ENCODE measurements around the gene AEBP2. TPM values are rescaled to one million over a fixed set of nuclear protein-coding genes. Genes with fewer than 3 reads are reported as not detected.

Gene AEBP2
- total and polyA plus RNA-seq, 2 of the 13 experiments (the other 11 are each of a cell fraction or from before 2014, with no cell fraction given), result 9.2 to 17.9 TPM

DNA sequence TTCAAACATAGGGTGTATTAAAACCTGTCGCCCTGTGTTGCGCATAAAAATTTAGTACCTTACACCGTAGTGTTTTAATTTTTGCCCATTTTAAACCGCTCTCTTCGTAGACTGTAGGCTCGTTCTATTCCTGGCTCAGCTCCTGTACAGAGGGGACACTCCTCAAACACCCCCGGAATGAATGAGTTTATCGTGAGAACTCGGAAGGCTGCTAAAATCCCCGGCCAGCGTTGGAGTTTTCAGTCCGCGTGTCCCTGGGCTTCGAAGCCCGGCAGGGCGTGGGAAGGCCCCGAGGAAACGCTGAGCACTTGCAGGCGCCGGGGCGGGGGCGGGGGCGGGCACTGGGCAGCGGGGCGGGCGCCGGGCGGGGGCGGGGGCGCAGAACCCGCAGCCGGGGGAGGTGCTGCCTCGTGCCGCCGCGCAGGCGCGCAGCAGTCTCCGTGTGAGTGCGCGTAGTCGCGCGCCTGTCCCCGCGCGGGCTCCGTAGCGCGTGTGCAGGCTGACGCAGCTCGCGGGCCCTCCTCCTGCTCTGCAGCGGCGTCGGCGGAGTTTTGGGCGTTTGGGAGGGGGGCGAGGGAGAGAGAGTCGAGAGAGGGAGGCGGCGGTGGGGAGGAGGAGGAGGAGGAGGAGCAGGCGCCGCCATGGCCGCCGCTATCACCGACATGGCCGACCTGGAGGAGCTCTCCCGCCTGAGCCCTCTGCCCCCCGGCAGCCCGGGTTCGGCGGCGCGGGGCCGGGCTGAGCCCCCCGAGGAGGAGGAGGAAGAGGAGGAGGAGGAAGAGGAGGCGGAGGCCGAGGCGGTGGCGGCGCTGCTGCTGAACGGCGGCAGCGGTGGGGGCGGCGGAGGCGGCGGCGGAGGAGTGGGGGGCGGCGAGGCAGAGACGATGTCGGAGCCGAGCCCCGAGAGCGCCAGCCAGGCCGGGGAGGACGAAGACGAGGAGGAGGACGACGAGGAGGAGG is at the start of gene AEBP2 (continued):
- TF ChIP-seq, protein P1, sequence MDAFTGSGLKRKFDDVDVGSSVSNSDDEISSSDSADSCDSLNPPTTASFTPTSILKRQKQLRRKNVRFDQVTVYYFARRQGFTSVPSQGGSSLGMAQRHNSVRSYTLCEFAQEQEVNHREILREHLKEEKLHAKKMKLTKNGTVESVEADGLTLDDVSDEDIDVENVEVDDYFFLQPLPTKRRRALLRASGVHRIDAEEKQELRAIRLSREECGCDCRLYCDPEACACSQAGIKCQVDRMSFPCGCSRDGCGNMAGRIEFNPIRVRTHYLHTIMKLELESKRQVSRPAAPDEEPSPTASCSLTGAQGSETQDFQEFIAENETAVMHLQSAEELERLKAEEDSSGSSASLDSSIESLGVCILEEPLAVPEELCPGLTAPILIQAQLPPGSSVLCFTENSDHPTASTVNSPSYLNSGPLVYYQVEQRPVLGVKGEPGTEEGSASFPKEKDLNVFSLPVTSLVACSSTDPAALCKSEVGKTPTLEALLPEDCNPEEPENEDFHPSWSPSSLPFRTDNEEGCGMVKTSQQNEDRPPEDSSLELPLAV (CRISPR knock-in tag; conservative IDR thresholded peaks at IDR 0.05; ENCODE audit: low read depth), result no peak; the same call in 1 of the 2 replicates
- TF ChIP-seq ZNF335 (CRISPR knock-in tag; IDR thresholded peaks at IDR 0.05) (no peak), ZNF773 (CRISPR knock-in tag; IDR thresholded peaks at IDR 0.05; ENCODE audit: borderline replicate concordance) (no peak), NFE2 (CRISPR knock-in tag; IDR thresholded peaks at IDR 0.05) (no peak), NCOA2 (CRISPR knock-in tag; IDR thresholded peaks at IDR 0.05) (no peak), PRPF4 (IDR thresholded peaks at IDR 0.05; ENCODE audit: low read depth, low read length, poor library complexity, severe bottlenecking) (no peak), KMT2A (CRISPR knock-in tag; IDR thresholded peaks at IDR 0.05) (peak; percentile 23; the same call in 1 of the 2 replicates), PTBP1 (IDR thresholded peaks at IDR 0.05; ENCODE audit: low read depth, low read length, poor library complexity, severe bottlenecking) (peak; percentile 11), ERF (CRISPR knock-in tag; IDR thresholded peaks at IDR 0.05) (peak; percentile 57), HNRNPUL1 (IDR thresholded peaks at IDR 0.05; ENCODE audit: low read depth, low read length) (no peak), ZNF672 (CRISPR knock-in tag; IDR thresholded peaks at IDR 0.05) (no peak), FOSL2 (CRISPR knock-in tag; IDR thresholded peaks at IDR 0.05) (peak; percentile 65), POLR2A (IDR thresholded peaks at IDR 0.05; ENCODE audit: insufficient read depth in 1 of 2, low read depth in 2 of 2, low read length in 2 of 2) (peak; percentile 44 to 77; a peak in 2 of 4 replicates), KDM3A (CRISPR knock-in tag; IDR thresholded peaks at IDR 0.05; ENCODE audit: low read depth) (no peak; the same call in 1 of the 2 replicates), HOXA9 (CRISPR knock-in tag; IDR thresholded peaks at IDR 0.05; ENCODE audit: borderline replicate concordance) (peak; percentile 72; the same call in 1 of the 2 replicates), HMG20B (CRISPR knock-in tag; conservative IDR thresholded peaks at IDR 0.05) (no peak), STAG1 (CRISPR knock-in tag; IDR thresholded peaks at IDR 0.05) (no peak)
- TF ChIP-seq, protein P2, sequence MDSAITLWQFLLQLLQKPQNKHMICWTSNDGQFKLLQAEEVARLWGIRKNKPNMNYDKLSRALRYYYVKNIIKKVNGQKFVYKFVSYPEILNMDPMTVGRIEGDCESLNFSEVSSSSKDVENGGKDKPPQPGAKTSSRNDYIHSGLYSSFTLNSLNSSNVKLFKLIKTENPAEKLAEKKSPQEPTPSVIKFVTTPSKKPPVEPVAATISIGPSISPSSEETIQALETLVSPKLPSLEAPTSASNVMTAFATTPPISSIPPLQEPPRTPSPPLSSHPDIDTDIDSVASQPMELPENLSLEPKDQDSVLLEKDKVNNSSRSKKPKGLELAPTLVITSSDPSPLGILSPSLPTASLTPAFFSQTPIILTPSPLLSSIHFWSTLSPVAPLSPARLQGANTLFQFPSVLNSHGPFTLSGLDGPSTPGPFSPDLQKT (CRISPR knock-in tag; IDR thresholded peaks at IDR 0.05; ENCODE audit: borderline replicate concordance), result no peak
- TF ChIP-seq, protein P3, sequence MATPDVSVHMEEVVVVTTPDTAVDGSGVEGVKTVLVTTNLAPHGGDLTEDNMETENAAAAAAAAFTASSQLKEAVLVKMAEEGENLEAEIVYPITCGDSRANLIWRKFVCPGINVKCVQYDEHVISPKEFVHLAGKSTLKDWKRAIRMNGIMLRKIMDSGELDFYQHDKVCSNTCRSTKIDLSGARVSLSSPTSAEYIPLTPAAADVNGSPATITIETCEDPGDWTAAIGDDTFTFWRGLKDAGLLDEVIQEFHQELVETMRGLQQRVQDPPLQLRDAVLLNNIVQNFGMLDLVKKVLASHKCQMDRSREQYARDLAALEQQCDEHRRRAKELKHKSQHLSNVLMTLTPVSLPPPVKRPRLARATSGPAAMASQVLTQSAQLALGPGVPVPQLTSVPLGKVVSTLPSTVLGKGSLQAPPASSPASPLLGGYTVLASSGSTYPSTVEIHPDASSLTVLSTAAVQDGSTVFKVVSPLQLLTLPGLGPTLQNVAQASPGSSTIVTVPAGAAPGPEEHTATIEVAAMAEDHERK (CRISPR knock-in tag; IDR thresholded peaks at IDR 0.05; ENCODE audit: low read depth), result no peak
- TF ChIP-seq, protein P4, sequence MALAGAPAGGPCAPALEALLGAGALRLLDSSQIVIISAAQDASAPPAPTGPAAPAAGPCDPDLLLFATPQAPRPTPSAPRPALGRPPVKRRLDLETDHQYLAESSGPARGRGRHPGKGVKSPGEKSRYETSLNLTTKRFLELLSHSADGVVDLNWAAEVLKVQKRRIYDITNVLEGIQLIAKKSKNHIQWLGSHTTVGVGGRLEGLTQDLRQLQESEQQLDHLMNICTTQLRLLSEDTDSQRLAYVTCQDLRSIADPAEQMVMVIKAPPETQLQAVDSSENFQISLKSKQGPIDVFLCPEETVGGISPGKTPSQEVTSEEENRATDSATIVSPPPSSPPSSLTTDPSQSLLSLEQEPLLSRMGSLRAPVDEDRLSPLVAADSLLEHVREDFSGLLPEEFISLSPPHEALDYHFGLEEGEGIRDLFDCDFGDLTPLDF (CRISPR knock-in tag; IDR thresholded peaks at IDR 0.05), result 0 out of 2 replicates have a peak, but pooled peaks have one; percentile 27
- TF ChIP-seq, protein P5, sequence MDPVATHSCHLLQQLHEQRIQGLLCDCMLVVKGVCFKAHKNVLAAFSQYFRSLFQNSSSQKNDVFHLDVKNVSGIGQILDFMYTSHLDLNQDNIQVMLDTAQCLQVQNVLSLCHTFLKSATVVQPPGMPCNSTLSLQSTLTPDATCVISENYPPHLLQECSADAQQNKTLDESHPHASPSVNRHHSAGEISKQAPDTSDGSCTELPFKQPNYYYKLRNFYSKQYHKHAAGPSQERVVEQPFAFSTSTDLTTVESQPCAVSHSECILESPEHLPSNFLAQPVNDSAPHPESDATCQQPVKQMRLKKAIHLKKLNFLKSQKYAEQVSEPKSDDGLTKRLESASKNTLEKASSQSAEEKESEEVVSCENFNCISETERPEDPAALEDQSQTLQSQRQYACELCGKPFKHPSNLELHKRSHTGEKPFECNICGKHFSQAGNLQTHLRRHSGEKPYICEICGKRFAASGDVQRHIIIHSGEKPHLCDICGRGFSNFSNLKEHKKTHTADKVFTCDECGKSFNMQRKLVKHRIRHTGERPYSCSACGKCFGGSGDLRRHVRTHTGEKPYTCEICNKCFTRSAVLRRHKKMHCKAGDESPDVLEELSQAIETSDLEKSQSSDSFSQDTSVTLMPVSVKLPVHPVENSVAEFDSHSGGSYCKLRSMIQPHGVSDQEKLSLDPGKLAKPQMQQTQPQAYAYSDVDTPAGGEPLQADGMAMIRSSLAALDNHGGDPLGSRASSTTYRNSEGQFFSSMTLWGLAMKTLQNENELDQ (CRISPR knock-in tag; IDR thresholded peaks at IDR 0.05; ENCODE audit: borderline replicate concordance), result no peak
